ENCODE data around the gene SHC2. TPM values are rescaled to one million over a fixed set of nuclear protein-coding genes. Genes with fewer than 3 reads are reported as not detected.

Gene SHC2
- total and polyA plus RNA-seq, 2 of the 8 experiments (the other 6 are each of a cell fraction or from before 2014, with no cell fraction given), result 4.4 to 7.3 TPM

- H2BK20ac ChIP-seq (ENCODE audit: low read length), result no peak overlapping the region
- no peak overlapping the region for H4K5ac ChIP-seq (ENCODE audit: insufficient read length, low read depth, low read length)
- no peak overlapping the region for H2AFZ ChIP-seq (ENCODE audit: low read length)
- POLR2A ChIA-PET (ENCODE audit: partially characterized antibody), result interaction anchor here (1.1 to 1.5 kb wide), 5 partner anchors 8 to 46 kb away, joined by 3 to 5 read pairs (median 3); partner anchors contain the start of gene C2CD4C
- H3K27ac ChIP-seq (ENCODE audit: low read depth, low read length), result no peak overlapping the region
- H3K9ac ChIP-seq (replicated peaks in 1 of 4; ENCODE audit: extremely low read depth in 1 of 4, low read depth in 3 of 4, low read length in 3 of 4), result no peak overlapping the region
- no peak overlapping the region for H4K8ac ChIP-seq (ENCODE audit: extremely low read depth, insufficient read depth, low read length)
- H3K4ac ChIP-seq (replicated peaks; ENCODE audit: insufficient read length, low read depth, low read length), result no peak overlapping the region
- DNase-seq (ENCODE audit: low read depth in 1 of 2, low spot score in 2 of 2) (no peak), FAIRE-seq (no peak)
- no peak overlapping the region for H3K14ac ChIP-seq (ENCODE audit: insufficient read length)
- H3K4me1 ChIP-seq (replicated peaks in 1 of 4; ENCODE audit: control insufficient read depth in 3 of 4, insufficient read depth in 4 of 4, low read length in 3 of 4), result peaks cover 0 to 6% (median 2%) of the 10 kb centered on the region in 4 experiments; a peak in 3 of 7 replicates
- peaks cover 5 to 10% of the 10 kb centered on the region in 2 experiments; a peak in 3 of 4 replicates for H3K9me3 ChIP-seq (ENCODE audit: insufficient read depth in 2 of 2, low read depth in 1 of 2, low read length in 1 of 2)
- no peaks in the 10 kb centered on the region for H3K27me3 ChIP-seq (replicated peaks in 1 of 4; ENCODE audit: control insufficient read depth in 3 of 4, extremely low read depth in 1 of 4, insufficient read depth in 3 of 4, low read length in 3 of 4)
- H4K20me1 ChIP-seq (replicated peaks in 1 of 2; ENCODE audit: control insufficient read depth in 1 of 2, insufficient read depth in 2 of 2, low read length in 2 of 2), result peaks cover 0 to 2% of the 10 kb centered on the region in 2 experiments
- no peaks in the 10 kb centered on the region for H3K23me2 ChIP-seq (ENCODE audit: low read depth, low read length)
- no peaks in the 10 kb centered on the region for H3K79me1 ChIP-seq (ENCODE audit: low read depth, low read length)
- no peak overlapping the region for H3K56ac ChIP-seq (replicated peaks; ENCODE audit: insufficient read length, low read depth, low read length)
- H4K91ac ChIP-seq (replicated peaks; ENCODE audit: insufficient read length, low read length), result no peak overlapping the region
- H2BK120ac ChIP-seq (replicated peaks; ENCODE audit: low read depth, low read length), result no peak overlapping the region
- CTCF ChIA-PET (ENCODE audit: partially characterized antibody), result interaction anchor here (0.6 to 1.5 kb wide), 5 partner anchors 18 to 51 kb away, joined by 3 to 6 read pairs (median 4); no protein-coding TSS in a partner anchor
- H2BK5ac ChIP-seq (ENCODE audit: low read depth, low read length), result no peak overlapping the region
- H3K36me3 ChIP-seq (ENCODE audit: control insufficient read depth in 2 of 4, insufficient read depth in 4 of 4, low read length in 3 of 4), result peaks cover 0 to 9% (median 2%) of the 10 kb centered on the region in 4 experiments; a peak in 3 of 8 replicates
- no peak overlapping the region for H3K4me2 ChIP-seq (ENCODE audit: insufficient read depth in 1 of 2, low read depth in 2 of 2, low read length in 2 of 2)
- no peak overlapping the region for H2BK15ac ChIP-seq (ENCODE audit: low read length)
- no peak overlapping the region for H2AK5ac ChIP-seq (ENCODE audit: low read depth, low read length)
- H3K79me2 ChIP-seq (ENCODE audit: control insufficient read depth in 1 of 2, insufficient read depth in 2 of 2, low read length in 2 of 2), result no peaks in the 10 kb centered on the region
- no peak overlapping the region for H3K4me3 ChIP-seq (ENCODE audit: extremely low read depth in 1 of 4, insufficient read depth in 2 of 4, low read depth in 3 of 4, low read length in 4 of 4)
- 90% methylated on average over 26 of the region's 26 CpGs; no CpG with 5 or more reads in 1 of the 2 experiments for WGBS, 2 experiments (ENCODE audit: extremely low coverage in 1 of 2, insufficient coverage in 1 of 2, insufficient read length in 1 of 2, insufficient replicate concordance in 2 of 2, low coverage in 1 of 2, low lambda C conversion rate in 2 of 2, missing lambda C conversion rate in 1 of 2)
- H3K23ac ChIP-seq (ENCODE audit: insufficient read length), result no peak overlapping the region
- H3K18ac ChIP-seq (ENCODE audit: extremely low read depth, low read length), result no peak overlapping the region
- H2BK12ac ChIP-seq (ENCODE audit: low read depth, low read length), result no peak overlapping the region
- no peak for TF ChIP-seq RFX5 (IDR thresholded peaks at IDR 0.05; ENCODE audit: borderline replicate concordance, low read depth, low read length)
- no peak for TF ChIP-seq EZH2 (IDR thresholded peaks at IDR 0.05; ENCODE audit: low read depth, low read length, severe bottlenecking)
Measured at GRCh38 chr19:435056-435706, 25.7 kb downstream of the SHC2 start.

Measured in H1 (cell line).